HepG2 (cell line): ENCODE data around the gene ARL15. TPM values are rescaled to one million over a fixed set of nuclear protein-coding genes. Genes with fewer than 3 reads are reported as not detected.

Source experiments
- SMARCE1 ChIP-seq: fragments of 450-650 bp; IDR thresholded peaks from 2 replicates; pipeline ENCODE4 v1.6.1; 2017; ENCODE audit warnings: borderline replicate concordance
- ZSCAN30 ChIP-seq: sonication (generic); formaldehyde crosslinking; IDR thresholded peaks from 2 replicates; pipeline ENCODE4 v1.5.0; 2020; ENCODE audit warnings: mild to moderate bottlenecking, missing genetic modification reagents
- polyA plus RNA-seq, 8 experiments: library from polyadenylated mRNA; depleted of rRNA in 3 of 8; stranded (reverse) in 7 of 8; unstranded in 1 of 8; fragments of >200 nt; fragmentation: Illumina TruSeq in 4 of 8; extraction: Trizol in 4 of 8; gene quantifications; 2 replicates each; pipeline versions ENCODE4 v1.2.1 to v1.2.3, GENCODE V29; 2011 to 2016; ENCODE audit warnings: low read depth in 4 of 8, missing spikeins in 1 of 8, mixed read lengths in 1 of 8; ENCODE audit not compliant: insufficient read depth in 1 of 8
- total RNA-seq, 5 experiments: library from RNA; depleted of rRNA; stranded (reverse); fragments of >200 nt; fragmentation: Illumina TruSeq; extraction: Trizol; gene quantifications; 2 replicates each; pipeline ENCODE4 v1.2.3, GENCODE V29; 2016; ENCODE audit warnings: low read depth in 1 of 5
- TF ChIP-seq, protein P1 (sequence below): sonication (generic); formaldehyde crosslinking; IDR thresholded peaks from 2 replicates; pipeline ENCODE4 v1.5.1; 2020; ENCODE audit warnings: mild to moderate bottlenecking, missing genetic modification reagents
- TF ChIP-seq, protein P2 (sequence below): sonication (generic); formaldehyde crosslinking; conservative IDR thresholded peaks from 2 replicates; pipeline ENCODE4 v1.4.0; 2020; ENCODE audit warnings: missing genetic modification reagents
- TF ChIP-seq, protein P3 (sequence below): sonication (generic); formaldehyde crosslinking; IDR thresholded peaks from 2 replicates; pipeline ENCODE4 v1.5.0; 2020; ENCODE audit warnings: missing genetic modification reagents
- TF ChIP-seq, protein P4 (sequence below): sonication (generic); formaldehyde crosslinking; IDR thresholded peaks from 2 replicates; pipeline ENCODE4 v1.5.0; 2020; ENCODE audit warnings: mild to moderate bottlenecking, missing genetic modification reagents, moderate library complexity

ARL15 gene
- total and polyA plus RNA-seq, 2 of the 13 experiments (the other 11 are each of a cell fraction or from before 2014, with no cell fraction given): 2.5 to 7.7 TPM

DNA sequence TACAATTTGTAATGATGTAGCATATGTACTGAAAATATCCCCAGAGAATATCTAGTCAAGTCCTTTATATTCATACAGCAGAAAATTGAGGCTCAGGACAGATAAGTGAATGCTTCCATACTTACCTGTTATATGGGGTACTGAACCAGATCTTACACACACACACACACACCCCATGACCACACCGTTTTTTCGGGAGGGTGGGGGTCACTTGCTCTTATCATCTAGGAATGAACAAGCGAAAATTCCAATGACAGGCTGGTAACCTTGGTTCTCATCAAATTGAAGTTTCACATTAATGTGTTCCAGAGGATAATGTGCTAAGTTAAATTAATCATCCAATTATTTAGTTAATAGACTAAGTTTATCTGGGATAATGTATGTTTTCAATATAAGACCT is 48.8 kb downstream of the ARL15 start (continued):
- TF ChIP-seq, protein P1, sequence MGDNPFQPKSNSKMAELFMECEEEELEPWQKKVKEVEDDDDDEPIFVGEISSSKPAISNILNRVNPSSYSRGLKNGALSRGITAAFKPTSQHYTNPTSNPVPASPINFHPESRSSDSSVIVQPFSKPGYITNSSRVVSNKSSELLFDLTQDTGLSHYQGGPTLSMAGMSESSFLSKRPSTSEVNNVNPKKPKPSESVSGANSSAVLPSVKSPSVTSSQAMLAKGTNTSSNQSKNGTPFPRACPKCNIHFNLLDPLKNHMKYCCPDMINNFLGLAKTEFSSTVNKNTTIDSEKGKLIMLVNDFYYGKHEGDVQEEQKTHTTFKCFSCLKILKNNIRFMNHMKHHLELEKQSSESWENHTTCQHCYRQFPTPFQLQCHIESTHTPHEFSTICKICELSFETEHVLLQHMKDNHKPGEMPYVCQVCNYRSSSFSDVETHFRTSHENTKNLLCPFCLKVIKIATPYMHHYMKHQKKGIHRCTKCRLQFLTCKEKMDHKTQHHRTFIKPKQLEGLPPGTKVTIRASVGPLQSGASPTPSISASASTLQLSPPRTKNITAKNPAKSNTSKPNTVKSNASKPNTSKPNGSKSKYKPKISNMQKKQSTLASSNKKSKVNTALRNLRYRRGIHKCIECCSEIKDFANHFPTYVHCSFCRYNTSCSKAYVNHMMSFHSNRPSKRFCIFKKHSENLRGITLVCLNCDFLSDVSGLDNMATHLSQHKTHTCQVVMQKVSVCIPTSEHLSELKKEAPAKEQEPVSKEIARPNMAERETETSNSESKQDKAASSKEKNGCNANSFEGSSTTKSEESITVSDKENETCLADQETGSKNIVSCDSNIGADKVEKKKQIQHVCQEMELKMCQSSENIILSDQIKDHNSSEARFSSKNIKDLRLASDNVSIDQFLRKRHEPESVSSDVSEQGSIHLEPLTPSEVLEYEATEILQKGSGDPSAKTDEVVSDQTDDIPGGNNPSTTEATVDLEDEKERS: no peak
- TF ChIP-seq, protein P2, sequence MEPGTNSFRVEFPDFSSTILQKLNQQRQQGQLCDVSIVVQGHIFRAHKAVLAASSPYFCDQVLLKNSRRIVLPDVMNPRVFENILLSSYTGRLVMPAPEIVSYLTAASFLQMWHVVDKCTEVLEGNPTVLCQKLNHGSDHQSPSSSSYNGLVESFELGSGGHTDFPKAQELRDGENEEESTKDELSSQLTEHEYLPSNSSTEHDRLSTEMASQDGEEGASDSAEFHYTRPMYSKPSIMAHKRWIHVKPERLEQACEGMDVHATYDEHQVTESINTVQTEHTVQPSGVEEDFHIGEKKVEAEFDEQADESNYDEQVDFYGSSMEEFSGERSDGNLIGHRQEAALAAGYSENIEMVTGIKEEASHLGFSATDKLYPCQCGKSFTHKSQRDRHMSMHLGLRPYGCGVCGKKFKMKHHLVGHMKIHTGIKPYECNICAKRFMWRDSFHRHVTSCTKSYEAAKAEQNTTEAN (CRISPR knock-in tag): no peak
- TF ChIP-seq, protein P3, sequence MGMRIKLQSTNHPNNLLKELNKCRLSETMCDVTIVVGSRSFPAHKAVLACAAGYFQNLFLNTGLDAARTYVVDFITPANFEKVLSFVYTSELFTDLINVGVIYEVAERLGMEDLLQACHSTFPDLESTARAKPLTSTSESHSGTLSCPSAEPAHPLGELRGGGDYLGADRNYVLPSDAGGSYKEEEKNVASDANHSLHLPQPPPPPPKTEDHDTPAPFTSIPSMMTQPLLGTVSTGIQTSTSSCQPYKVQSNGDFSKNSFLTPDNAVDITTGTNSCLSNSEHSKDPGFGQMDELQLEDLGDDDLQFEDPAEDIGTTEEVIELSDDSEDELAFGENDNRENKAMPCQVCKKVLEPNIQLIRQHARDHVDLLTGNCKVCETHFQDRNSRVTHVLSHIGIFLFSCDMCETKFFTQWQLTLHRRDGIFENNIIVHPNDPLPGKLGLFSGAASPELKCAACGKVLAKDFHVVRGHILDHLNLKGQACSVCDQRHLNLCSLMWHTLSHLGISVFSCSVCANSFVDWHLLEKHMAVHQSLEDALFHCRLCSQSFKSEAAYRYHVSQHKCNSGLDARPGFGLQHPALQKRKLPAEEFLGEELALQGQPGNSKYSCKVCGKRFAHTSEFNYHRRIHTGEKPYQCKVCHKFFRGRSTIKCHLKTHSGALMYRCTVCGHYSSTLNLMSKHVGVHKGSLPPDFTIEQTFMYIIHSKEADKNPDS (CRISPR knock-in tag): no peak
- no peak for TF ChIP-seq SMARCE1
- TF ChIP-seq, protein P4, sequence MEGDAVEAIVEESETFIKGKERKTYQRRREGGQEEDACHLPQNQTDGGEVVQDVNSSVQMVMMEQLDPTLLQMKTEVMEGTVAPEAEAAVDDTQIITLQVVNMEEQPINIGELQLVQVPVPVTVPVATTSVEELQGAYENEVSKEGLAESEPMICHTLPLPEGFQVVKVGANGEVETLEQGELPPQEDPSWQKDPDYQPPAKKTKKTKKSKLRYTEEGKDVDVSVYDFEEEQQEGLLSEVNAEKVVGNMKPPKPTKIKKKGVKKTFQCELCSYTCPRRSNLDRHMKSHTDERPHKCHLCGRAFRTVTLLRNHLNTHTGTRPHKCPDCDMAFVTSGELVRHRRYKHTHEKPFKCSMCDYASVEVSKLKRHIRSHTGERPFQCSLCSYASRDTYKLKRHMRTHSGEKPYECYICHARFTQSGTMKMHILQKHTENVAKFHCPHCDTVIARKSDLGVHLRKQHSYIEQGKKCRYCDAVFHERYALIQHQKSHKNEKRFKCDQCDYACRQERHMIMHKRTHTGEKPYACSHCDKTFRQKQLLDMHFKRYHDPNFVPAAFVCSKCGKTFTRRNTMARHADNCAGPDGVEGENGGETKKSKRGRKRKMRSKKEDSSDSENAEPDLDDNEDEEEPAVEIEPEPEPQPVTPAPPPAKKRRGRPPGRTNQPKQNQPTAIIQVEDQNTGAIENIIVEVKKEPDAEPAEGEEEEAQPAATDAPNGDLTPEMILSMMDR (CRISPR knock-in tag): no peak
- no peak for TF ChIP-seq ZSCAN30
